8988T (cell line): ENCODE measurements around the gene OAS3.
"Not testable (repeated sequence)": the region's sequence is repeated elsewhere in the genome, so short reads cannot be mapped to it uniquely, and the experiment has no call there.

ENCODE experiments used
- DNase-seq: peaks from one replicate; pipeline ENCODE4 v3.0.0; 2011

The OAS3 gene, protein sequence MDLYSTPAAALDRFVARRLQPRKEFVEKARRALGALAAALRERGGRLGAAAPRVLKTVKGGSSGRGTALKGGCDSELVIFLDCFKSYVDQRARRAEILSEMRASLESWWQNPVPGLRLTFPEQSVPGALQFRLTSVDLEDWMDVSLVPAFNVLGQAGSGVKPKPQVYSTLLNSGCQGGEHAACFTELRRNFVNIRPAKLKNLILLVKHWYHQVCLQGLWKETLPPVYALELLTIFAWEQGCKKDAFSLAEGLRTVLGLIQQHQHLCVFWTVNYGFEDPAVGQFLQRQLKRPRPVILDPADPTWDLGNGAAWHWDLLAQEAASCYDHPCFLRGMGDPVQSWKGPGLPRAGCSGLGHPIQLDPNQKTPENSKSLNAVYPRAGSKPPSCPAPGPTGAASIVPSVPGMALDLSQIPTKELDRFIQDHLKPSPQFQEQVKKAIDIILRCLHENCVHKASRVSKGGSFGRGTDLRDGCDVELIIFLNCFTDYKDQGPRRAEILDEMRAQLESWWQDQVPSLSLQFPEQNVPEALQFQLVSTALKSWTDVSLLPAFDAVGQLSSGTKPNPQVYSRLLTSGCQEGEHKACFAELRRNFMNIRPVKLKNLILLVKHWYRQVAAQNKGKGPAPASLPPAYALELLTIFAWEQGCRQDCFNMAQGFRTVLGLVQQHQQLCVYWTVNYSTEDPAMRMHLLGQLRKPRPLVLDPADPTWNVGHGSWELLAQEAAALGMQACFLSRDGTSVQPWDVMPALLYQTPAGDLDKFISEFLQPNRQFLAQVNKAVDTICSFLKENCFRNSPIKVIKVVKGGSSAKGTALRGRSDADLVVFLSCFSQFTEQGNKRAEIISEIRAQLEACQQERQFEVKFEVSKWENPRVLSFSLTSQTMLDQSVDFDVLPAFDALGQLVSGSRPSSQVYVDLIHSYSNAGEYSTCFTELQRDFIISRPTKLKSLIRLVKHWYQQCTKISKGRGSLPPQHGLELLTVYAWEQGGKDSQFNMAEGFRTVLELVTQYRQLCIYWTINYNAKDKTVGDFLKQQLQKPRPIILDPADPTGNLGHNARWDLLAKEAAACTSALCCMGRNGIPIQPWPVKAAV

DNA sequence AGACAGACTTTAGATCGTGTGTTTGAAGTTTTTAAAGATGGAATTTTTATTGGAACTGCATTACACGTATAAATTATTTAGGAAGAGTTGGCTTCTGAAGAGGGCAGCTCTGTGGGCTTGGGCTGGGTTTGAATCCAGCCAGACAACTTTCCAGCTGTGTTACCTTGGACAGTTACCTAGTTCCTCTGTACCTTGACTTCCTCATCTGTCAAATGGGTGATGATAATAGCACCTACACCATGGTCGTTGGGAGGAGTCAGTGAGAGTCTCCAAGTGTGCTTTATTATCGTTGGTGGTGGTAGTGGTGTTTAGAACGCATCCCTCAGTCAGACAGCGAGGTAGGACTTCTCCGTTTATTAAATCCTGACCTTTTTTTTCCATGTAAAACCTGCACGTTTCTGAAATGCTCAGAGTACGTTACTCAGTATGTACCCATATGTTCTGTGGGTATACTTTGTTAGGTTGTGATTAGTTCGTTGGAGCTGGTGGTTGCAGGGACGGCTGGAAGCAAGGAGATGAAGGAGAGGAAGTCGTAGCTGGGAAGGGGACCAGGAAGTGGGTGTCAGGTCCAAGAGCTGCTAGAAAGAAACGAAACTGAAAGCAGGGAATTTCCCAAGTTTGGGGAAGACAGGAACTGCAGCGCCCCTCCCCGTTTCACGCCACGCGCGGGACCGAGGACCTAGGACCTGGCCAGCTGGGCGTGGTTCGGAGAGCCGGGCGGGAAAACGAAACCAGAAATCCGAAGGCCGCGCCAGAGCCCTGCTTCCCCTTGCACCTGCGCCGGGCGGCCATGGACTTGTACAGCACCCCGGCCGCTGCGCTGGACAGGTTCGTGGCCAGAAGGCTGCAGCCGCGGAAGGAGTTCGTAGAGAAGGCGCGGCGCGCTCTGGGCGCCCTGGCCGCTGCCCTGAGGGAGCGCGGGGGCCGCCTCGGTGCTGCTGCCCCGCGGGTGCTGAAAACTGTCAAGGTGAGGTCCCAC lies at the start of gene OAS3:
Gene OAS3, plus strand, starts transcription at position 734 of the 979 bp plus-strand sequence. Its CDS starts 57 bp downstream, at position 791.
- peak; percentile 53 for DNase-seq

DNA sequence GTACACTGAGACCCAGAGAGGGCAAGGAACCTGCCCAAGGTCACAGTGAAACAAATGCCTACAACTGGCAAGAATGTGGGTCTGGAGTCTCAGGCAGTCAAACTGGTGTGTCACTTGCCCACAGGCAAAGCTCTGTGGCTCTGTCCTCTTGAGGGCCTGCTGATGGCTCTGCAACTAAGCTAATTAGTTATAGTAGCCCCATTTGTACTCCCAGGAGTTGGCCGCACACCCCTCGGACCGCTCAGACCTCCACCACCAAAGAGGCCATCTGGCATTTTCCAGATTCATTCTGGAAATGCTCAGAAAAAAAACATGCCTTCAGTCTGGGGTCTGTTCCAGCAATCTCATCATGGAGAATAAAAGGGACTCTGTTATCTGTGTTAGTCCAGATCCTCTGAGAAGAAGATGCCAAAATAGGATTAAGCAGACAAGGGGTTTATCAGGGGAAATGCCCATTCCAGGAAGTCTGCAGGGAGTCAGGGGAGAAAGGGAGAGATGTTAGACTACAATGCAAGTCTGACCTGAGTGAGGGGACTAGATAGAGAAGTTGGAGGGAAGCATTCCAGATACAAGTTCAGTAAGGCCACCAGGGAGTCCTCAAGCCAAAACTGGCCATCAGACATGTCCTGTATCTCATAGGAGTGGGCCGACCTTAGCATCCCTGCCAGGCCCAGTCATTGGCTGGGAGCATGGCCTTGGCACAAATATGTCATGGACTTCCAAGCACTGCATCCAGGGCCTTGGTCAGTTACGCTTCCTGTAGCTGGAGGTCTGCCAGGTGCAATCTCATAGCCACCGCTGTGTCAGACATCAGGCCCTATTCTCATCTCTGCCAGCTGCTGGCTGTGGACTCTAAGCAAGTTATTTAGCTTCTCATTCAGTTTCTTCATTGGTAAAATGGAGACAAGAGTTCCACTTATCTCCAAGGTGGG lies 46.9 kb upstream of the OAS3 start:
- no peak for DNase-seq

DNA sequence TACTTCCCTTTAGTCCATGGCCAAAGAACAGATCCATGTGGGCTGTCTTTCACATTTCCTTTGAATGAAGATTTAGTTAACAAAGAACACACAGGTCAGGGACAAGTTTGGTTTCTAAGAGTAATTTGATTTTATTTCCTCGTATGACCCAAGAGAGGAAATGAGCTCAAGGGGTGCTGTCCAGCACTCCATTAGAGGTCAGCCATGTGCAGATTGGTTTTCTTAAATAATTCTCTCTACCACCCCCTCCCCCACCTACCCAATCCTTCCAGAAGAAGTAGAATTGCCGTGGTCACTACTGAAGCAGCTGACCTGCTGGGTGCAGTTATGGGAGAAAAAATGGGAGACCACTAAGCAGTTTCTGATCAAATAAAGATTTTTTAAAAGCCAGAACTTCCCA lies 45.4 kb upstream of the OAS3 start:
- DNase-seq: no peak

DNA sequence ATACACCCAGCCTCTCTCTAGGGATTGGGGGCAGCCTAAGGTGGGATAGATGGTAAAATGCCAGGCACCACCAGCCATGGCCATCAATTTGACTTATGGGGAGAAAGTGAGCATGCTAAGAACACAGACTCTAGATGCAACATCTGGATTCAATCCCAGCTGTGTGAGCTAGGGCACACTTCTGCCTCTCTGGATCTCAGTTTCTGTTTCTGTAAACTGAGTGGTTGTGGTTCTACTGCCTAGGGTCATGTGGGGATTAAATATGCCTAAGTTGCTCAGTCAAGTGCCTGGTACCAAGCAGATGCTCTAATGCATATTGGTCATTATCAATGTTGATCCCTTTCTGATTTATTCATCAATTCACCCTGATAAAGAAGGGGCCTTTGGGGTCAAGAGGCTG lies 44.1 kb upstream of the OAS3 start:
- DNase-seq: no peak

DNA sequence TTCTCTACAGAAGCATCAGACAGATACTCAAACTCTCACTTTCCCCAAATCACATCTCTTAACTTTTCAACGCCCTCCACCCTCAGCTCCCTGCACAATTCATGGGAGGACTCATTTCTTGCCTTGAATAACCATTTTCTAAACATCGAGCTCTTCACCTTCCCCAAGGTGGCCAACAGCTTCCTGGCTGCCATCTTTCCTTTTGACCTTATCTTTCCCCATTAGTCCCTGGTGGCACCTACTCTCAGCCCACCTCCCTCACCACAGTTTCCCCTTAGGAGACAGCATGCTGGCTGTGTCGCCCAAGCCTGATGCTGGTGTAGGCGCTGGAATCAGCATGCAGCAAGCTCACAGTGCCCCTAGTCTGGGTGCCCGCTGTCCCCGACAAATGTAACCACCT lies 39.9 kb upstream of the OAS3 start:
- no peak for DNase-seq

DNA sequence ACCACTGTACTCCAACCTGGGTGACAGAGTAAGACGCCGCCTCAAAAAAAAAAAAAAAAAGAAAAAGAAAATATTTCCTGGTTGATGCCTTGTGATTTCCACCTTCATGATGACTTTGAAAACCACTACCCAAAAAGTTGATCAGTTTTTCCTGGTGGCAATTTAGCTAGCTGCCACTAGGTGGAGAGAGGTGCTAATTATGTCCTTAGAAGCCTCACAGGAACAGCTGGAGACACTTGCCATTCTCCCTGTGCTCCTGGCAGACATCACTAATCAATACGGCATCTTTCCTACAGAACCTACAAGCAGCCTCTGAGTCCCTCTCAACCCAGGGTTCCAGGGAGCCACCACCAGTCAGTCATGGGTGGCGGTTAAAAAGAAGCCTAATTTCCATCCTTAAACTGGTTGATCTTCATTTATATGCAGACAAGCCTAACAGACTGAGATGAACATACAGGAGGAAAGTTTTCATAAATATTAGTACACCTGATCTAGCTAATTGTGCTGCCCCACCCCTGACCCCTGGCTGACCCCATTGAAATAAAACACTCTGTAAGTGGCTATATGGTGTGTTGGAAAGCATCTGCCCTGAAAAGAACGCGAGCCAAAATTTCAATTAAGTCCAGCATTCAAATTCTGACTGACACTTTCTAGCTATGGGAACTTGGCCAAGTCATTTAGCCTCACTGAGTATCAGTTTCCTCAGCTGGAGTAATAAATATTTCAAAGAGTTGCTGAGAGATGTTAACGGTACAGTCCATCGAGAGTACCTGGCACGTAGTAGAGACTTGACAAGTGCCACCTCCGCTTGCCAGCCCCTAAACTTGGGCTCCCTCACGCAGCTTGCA lies 37.8 kb upstream of the OAS3 start:
- peak; percentile 43 for DNase-seq

DNA sequence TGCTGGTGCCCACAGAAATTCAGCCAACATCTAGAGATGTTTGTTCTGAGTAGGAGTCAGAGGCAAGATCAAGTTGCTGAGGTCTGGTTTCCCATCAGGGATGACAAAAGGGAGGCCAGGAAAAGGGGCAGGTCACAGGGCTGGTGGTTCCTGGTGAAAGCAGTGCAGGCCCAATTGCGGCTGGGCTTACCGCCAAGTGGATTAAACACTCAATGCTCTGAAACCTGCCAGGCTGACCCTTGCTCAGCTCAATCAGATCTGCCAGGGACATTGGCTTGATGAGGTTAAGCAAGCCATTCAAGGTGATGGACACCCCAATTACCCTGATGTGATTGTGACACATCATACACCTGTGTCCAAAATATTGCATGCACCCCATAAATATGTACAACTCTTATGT lies 37.0 kb upstream of the OAS3 start:
- no peak for DNase-seq

DNA sequence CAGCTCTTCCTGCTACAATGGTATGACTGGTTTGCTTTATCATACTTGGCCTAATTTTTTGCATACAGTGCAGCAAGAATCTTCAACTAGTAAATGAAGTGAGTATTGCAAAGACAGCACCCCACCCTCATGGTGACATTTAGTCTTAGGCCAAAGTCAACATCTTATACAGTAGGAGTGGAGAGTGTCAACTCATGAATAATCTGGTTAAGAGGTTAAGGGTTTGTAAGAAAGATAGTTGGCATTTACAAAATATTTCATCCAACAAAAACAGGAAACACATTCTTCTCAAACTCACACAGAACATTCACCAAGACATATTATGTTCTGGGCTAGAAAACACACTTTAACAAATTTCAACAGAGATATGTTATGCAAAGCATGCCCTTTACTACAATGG lies 33.7 kb upstream of the OAS3 start:
- DNase-seq: no peak

DNA sequence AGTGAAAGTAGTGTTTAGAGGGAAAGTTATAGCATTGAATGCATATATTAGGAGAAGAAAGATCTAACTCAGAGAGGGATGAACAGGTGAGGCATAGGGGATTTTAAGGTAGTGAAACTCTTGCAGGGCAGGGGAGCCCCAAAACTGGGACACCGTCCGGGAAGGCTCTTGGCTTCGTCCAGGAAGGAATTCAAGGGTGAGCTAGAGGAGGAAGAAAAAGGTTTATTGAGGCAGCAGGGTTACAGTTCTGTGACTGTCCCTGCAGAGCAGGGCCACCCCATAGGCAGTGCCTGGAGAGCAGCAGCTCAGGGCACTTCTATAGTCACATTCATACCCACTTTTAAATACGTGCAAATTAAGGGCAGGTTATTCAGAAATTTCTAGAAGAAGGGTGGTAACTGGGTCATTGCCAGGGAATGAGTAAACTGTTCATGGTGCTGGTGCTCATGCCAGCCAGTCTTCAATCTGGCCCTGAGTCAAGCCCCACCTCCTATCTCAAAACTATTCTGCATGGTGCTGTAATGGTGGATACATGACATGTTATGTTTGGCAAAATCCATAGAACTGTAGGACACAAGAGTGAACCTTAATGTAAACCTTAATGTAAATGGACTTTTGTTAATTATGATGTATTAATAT lies 32.7 kb upstream of the OAS3 start:
- DNase-seq: no peak

DNA sequence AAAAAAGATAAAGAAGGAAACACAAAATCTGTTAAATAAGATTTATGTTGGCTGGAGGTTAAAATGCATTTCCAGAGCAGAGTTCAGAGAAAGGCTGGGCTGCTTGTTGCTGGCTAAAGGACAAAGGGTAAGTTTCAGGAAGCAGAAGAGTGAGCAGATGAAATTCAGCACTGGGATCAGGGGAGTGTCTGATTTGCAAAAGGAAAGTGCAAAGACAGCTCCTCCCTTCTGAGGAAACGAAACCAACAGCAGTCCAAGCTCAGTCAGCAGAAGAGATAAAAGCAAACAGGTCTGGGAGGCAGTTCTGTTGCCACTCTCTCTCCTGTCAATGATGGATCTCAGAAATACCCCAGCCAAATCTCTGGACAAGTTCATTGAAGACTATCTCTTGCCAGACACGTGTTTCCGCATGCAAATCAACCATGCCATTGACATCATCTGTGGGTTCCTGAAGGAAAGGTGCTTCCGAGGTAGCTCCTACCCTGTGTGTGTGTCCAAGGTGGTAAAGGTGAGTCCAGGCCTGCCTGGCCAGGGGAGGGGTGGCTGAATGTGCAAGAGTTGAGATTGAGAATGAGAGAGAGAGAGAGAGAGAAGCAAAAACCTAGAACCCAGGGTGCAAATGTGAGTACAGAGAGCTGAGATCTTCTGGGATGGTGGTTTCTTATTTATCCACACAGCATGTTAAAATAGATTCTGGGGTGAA lies 31.4 kb upstream of the OAS3 start, which contains the start of gene OAS1:
Gene OAS1, plus strand, starts transcription at position 251 of the 703 bp plus-strand sequence. Its CDS starts 78 bp downstream, at position 329.
- no peak for DNase-seq

DNA sequence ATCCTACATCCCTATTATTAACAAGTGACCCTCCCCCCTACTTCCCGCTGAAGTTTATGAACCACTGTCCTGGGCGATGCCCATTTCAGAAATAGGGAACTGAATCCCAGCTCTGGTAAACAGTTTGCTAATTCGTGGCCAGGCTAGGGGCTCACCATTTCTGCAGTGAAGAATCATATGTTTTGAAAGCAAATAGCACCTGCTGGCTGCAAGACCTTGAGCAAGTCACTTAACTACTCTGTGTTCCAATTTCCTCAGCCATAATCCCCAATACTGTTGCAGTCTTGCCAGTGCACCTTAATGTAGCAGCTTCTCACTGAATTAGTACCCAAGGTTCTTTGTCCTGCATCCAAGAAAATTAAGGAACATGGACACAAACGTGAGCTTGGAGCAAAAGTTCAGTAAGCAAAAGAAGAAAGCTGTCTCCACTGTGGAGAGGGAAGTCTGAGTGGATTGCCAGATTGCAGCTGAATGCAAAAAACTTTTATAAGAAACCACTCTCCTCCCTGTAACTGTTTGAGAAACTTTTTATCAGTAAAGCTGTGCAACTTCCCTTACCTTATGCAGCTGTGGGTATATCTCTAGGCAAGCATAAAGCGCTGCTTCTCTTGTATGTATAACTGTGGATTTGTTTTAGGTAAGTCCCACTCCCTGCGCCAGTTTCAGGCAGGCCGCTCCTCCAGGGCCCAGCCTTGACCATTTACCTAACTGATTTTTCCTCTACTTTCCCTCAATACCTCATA lies 30.7 kb upstream of the OAS3 start:
- DNase-seq: no peak

DNA sequence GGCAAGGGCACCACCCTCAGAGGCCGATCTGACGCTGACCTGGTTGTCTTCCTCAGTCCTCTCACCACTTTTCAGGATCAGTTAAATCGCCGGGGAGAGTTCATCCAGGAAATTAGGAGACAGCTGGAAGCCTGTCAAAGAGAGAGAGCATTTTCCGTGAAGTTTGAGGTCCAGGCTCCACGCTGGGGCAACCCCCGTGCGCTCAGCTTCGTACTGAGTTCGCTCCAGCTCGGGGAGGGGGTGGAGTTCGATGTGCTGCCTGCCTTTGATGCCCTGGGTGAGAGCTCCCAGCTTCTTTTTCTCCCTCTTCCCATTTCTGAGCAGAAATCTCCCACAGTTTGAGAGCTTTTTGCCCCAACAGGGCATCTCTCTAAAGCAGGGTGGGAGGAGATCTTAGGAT lies 29.7 kb upstream of the OAS3 start:
- no peak for DNase-seq

DNA sequence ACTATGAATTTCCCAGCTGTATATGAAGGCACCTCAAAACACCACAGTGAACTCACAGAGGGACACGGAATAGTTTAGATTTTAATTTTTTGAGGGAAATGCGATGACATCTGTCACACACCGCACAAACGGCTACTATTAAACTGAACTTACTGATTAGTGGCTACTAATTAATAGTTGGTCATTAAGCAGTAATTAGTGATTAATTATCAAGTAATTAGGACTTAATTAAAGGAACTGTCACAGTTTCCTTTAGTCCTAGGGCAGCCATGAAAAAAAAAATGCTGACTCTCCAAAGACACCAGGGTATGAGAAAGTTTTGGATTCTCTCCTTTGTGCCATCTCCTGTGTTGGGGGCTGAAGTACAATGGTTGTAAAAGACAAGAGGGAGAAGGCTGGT lies 28.6 kb upstream of the OAS3 start:
- no peak for DNase-seq

DNA sequence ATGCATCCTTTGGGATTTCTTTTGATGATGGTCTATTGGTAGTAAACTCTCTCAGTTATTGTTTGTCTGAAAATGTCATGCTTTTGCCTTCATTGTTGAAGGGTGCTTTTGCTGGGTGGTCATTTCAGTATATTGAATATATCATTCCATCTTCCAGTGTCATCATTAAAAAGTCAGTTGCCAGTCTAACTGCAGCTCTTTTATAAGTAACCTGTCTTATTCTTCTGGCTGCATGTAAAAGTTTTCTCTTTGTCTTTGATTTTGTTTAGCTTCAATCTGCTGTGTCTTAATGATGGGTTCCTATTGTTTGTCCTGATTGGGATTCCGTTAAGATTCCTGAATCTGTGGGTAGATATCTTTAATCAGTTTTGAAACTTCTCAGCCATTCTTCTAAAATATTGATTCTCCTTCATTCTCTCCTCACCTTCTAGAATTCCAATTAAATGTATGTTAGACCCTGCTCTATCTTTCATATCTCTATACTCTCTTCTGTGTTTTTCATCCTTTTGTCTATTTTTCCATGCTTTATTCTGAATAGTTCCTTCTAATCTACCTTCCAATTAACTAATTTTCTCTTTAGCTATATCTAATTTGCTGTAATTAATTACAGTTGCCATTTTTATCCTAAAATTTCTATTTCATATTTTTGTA lies 25.1 kb upstream of the OAS3 start:
- no peak for DNase-seq

DNA sequence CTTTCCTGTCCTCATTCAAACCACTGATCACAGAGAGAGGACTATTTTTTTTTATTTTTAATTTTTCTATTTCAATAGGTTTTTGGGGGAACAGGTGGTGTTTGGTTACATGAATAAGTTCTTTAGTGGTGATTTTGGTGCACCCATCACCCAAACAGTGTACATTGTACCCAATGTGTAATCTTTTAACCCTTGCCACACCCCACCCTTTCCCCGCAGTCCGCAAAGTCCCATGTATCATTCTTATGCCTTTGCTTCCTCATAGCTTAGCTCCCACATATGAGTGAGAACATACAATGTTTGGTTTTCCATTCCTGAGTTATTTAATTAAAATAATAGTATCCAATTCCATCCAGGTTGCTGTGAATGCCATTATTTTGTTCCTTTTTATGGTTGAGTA lies 24.4 kb upstream of the OAS3 start:
- not testable (repeated sequence) for DNase-seq

DNA sequence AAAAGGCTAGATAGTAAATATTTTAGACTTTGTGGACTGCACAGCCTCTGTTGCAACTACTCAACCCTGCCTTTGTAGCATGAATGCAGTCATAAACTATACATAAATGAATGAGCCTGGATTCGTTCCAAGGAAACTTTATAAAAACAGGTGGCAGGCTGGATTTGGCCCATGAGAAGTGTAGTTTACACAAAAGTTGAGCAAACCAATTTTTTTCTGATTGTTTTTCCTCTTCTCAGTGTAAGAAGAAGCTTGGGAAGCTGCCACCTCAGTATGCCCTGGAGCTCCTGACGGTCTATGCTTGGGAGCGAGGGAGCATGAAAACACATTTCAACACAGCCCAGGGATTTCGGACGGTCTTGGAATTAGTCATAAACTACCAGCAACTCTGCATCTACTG lies 22.0 kb upstream of the OAS3 start:
- DNase-seq: no peak

DNA sequence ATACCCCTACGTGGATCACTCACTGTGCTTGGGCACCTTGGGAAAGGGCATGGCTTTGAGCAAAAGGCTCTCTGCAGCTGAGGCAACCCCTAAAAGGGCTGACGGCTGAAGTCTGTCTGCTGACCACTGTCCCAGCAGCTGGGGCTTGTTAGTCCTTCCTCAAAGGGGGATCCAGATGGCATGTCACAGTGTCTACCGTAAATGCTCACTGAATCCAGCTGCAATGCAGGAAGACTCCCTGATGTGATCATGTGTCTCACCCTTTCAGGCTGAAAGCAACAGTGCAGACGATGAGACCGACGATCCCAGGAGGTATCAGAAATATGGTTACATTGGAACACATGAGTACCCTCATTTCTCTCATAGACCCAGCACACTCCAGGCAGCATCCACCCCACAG lies 19.2 kb upstream of the OAS3 start:
- no peak for DNase-seq

DNA sequence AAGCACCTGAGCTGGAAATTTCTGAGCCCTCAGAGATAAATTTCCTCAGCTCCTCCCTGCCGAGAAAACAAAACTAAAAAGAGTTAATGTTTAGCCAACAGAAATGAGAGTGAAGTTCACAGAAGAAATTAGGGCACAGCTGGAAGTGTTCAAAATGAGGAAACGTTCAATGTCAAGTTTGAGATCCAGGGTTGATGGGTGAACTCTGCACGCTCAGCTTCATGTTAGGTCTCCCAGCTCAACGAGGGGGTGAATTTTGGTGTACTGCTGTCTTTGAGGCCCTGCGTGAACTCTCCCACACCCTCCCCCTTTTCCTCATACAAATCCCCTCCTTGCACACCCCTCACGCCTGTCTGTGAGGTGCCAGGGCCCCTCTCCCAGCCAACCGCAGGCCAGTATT lies 13.3 kb upstream of the OAS3 start:
- DNase-seq: no peak
